Right lung (tissue), 5 donors: ENCODE data around the gene C10orf95. TPM values are rescaled to one million over a fixed set of nuclear protein-coding genes. Genes with fewer than 3 reads are reported as not detected.
A peak's percentile ranks its signal among the peaks of the same experiment; 100 is the strongest.

Source experiments
- DNase-seq, 2 donors: peaks; one replicate each; pipeline ENCODE4 v3.0.0-alpha.2; 2013
- polyA plus RNA-seq, 5 donors: library from polyadenylated mRNA; unstranded; fragments of 120-200 nt; gene quantifications; one replicate each; pipeline versions ENCODE4 v1.2.1 to v1.2.3, GENCODE V29; 2013; ENCODE audit warnings: inconsistent platforms in 1 of 5, low replicate concordance in 1 of 5; ENCODE audit not compliant: insufficient read length in 5 of 5, insufficient read depth in 1 of 5

Gene C10orf95
- polyA plus RNA-seq, 5 donors: 0.78 to 2.8 (median 1.6) TPM

GRCh38 chr10:102418622-102419268 lies 32.6 kb downstream of the C10orf95 start, which contains the start of gene PSD:
Gene PSD (minus strand): TSS chr10:102418785. CDS start chr10:102417038, 1,747 bp downstream.
- no peak for DNase-seq

GRCh38 chr10:102416695-102417094 lies 34.6 kb downstream of the C10orf95 start:
- no peak for DNase-seq

- no peak for DNase-seq
These were observed 35.1 kb downstream of the C10orf95 start for GRCh38 chr10:102416283-102416682.

GRCh38 chr10:102414749-102415148 lies 36.6 kb downstream of the C10orf95 start:
- no peak for DNase-seq

GRCh38 chr10:102413806-102414561 lies 37.4 kb downstream of the C10orf95 start:
- DNase-seq: no peak

- DNase-seq: no peak
These were observed 38.2 kb downstream of the C10orf95 start for GRCh38 chr10:102413053-102413705.

GRCh38 chr10:102412293-102412692 lies 39.0 kb downstream of the C10orf95 start:
- DNase-seq: no peak

- DNase-seq: no peak
These were observed 39.7 kb downstream of the C10orf95 start for GRCh38 chr10:102411341-102412255.

- no peak for DNase-seq
These were observed 40.8 kb downstream of the C10orf95 start for GRCh38 chr10:102410429-102411073.

GRCh38 chr10:102409604-102410428 lies 41.5 kb downstream of the C10orf95 start:
- no peak for DNase-seq

GRCh38 chr10:102408728-102409603 lies 42.4 kb downstream of the C10orf95 start:
- DNase-seq: peak; percentile 72 to 78

- no peak for DNase-seq
These were observed 43.1 kb downstream of the C10orf95 start for GRCh38 chr10:102408131-102408727.

- DNase-seq: no peak
These were observed 43.8 kb downstream of the C10orf95 start for GRCh38 chr10:102407425-102408130.

GRCh38 chr10:102406815-102407214 lies 44.5 kb downstream of the C10orf95 start:
- no peak for DNase-seq

GRCh38 chr10:102405632-102406031 lies 45.7 kb downstream of the C10orf95 start:
- DNase-seq: no peak

- DNase-seq: no peak
These were observed 46.2 kb downstream of the C10orf95 start for GRCh38 chr10:102405108-102405571.

GRCh38 chr10:102404361-102405107 lies 46.8 kb downstream of the C10orf95 start:
- DNase-seq: no peak
